Loucy (cell line): ENCODE measurements around the gene SUPT3H.

Source experiments
- EZH2phosphoT487 ChIP-seq: fragments of 200-600 bp; IDR thresholded peaks from 2 replicates; pipeline ENCODE4 v1.6.1; 2018; ENCODE audit warnings: antibody characterized with exemption, mild to moderate bottlenecking, moderate library complexity, borderline replicate concordance
- TF ChIP-seq, protein P1 (sequence below): fragments of 200-600 bp; sonication (generic); conservative IDR thresholded peaks from 2 replicates; pipeline ENCODE4 v1.5.1; 2014; ENCODE audit warnings: mild to moderate bottlenecking, antibody characterized with exemption, low read length

DNA sequence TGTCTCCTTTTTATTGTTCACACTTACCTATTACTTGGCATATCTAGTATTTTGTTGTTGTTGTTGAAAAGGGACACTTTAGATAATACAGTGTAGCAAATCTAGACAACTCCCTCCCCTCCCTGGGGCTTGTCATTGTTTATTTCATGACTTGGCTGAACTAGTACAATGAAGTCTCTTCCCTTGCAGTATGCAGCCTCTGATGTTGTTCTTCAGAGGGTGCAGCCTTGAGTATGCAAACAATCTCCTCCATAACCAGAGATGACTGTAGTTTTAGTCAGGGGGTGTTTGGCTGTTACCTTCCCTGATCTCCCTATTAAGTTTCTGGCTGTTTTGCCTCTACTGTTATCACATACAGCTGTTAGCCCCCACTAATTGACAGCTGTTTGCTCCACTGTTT lies 365.0 kb downstream of the SUPT3H start:
- TF ChIP-seq, protein P1, sequence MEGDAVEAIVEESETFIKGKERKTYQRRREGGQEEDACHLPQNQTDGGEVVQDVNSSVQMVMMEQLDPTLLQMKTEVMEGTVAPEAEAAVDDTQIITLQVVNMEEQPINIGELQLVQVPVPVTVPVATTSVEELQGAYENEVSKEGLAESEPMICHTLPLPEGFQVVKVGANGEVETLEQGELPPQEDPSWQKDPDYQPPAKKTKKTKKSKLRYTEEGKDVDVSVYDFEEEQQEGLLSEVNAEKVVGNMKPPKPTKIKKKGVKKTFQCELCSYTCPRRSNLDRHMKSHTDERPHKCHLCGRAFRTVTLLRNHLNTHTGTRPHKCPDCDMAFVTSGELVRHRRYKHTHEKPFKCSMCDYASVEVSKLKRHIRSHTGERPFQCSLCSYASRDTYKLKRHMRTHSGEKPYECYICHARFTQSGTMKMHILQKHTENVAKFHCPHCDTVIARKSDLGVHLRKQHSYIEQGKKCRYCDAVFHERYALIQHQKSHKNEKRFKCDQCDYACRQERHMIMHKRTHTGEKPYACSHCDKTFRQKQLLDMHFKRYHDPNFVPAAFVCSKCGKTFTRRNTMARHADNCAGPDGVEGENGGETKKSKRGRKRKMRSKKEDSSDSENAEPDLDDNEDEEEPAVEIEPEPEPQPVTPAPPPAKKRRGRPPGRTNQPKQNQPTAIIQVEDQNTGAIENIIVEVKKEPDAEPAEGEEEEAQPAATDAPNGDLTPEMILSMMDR = no peak
- no peak for TF ChIP-seq EZH2phosphoT487
